Uterus (tissue), 2 donors: Measurements from ENCODE around the gene PTGER1.

Experiments
- CTCF ChIP-seq, 4 experiments: fragments of 200-600 bp in 2 of 4; fragments of 450-650 bp in 2 of 4; sonication (generic) in 2 of 4; IDR thresholded peaks; one replicate each; pipeline ENCODE4 v1.5.1; 2016 to 2019; ENCODE audit warnings: antibody characterized with exemption in 4 of 4, mild to moderate bottlenecking in 2 of 4, moderate library complexity in 1 of 4
- POLR2A ChIP-seq, 2 donors: fragments of 450-650 bp; IDR thresholded peaks; one replicate each; pipeline ENCODE4 v1.6.1; 2016; ENCODE audit warnings: antibody characterized with exemption in 2 of 2, mild to moderate bottlenecking in 1 of 2, moderate library complexity in 1 of 2

DNA sequence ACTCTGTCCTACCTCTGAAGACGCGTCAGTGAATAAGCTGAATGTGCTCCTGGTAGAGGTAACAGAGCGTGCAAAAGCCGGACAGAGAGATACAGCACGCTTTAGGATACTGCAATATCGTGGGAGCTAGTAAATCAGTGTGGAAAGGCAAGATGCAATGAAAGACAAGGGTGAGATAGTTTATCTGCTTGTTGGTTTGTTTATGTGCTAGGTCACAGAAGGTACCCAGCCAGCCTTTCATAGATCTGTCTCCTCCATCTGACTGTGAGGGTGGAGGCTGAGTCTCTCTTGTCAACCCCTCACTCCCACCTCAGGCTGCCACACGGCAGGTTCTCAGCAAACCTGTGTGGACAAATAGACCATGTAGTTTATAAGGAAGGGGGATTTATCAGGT is 21.7 kb upstream of the PTGER1 start:
- no peak for TF ChIP-seq CTCF (IDR thresholded peaks at IDR 0.05)
- no peak for TF ChIP-seq POLR2A (IDR thresholded peaks at IDR 0.05)
